ENCODE results near the gene UNC5A. TPM values are rescaled to one million over a fixed set of nuclear protein-coding genes. Genes with fewer than 3 reads are reported as not detected.
A peak's percentile ranks its signal among the peaks of the same experiment; 100 is the strongest.

Gene UNC5A
- total RNA-seq, 1 donor from 2014 or later: not detected

DNA sequence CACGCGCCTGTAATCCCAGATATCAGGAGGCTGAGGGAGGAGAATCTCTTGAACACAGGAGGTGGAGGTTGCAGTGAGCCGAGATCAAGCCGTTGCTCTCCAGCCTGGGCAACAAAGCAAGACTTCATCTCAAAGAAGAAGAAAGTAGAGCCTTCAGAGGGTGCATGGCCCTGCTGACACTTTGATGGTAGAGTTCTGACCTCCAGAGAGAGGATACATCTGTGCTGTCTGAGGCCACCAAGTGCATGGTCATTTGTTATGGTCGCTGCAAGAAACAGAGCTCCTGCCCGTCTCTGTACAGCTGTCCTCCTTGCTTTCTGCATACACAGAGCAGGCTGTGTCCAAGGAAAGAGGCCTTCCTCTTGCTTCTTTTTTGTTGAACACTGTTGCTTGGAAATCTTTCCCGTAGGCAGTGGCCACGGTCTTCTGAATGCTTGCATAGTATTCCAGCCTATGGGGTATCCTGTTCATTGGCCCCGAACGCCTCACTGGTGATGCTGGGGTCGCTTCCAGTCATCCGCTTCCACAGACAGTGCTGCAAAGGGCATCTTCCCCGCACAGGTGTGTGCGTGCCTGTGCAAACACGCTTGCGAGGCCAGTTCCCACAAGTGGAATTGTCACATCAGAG, 36.8 kb upstream of the UNC5A start:
- Mint-ChIP-seq H3K27ac (ENCODE audit: unreplicated experiment) (no peak overlapping the region), H3K36me3 (ENCODE audit: unreplicated experiment) (no peaks in the 10 kb centered on the region), H3K4me3 (ENCODE audit: unreplicated experiment) (no peak overlapping the region), H3K9me3 (ENCODE audit: unreplicated experiment) (no peaks in the 10 kb centered on the region), H3K4me1 (ENCODE audit: unreplicated experiment) (no peaks in the 10 kb centered on the region), H3K27me3 (ENCODE audit: unreplicated experiment) (peaks cover 34% of the 10 kb centered on the region)
- no peak for TF ChIP-seq CTCF (IDR thresholded peaks at IDR 0.05)
- DNase-seq (ENCODE audit: extremely low spot score, unreplicated experiment): peak; percentile 77

DNA sequence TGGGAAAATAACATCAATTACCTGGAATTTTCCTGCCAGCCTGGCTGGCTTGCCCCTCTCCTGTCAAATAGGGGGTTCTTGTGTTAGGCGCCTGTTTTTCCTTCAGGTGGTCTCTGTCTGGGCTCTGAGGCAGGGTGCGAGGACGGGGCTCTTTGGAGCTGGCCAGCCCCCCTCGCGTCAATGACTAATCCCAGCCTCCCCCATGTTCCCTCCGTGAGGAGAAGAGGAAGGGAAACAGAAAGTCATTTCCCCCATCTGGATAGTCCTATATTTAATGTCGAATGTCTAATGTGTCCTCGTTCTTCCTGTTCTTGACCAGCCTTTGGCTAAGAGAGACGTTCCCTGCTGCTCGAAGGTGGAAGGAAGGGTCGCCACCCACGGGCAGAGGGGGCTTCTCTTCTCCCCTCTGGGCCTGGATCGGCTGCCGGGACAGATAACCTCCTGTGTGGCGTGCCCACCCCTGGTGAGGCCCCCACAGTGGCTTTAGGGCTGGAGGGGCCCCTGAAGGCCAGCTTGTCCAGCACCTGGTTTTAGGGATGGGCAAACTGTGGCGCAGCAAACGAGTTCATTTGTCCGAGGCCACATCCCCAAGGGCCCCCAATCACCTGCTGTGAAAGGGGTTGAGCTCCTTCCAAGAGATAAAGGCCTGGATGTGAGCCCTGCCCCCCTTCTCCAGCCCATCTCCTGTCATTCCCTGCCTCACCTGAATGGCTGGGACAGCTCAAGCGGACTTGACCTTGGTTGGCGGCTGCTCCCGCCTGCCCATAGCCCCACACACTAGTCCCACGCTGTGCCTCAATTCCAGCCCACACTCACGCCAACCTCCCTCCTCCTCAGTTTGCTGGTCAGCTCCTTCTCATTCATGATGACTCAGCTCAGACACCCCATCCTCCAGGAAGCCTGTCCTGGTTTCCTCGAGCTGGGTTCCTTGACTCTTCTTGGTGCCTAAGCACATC, 35.9 kb upstream of the UNC5A start:
- peak; percentile 77 for DNase-seq (ENCODE audit: extremely low spot score, unreplicated experiment)
- no peak overlapping the region for H3K4me3 Mint-ChIP-seq (ENCODE audit: unreplicated experiment)

DNA sequence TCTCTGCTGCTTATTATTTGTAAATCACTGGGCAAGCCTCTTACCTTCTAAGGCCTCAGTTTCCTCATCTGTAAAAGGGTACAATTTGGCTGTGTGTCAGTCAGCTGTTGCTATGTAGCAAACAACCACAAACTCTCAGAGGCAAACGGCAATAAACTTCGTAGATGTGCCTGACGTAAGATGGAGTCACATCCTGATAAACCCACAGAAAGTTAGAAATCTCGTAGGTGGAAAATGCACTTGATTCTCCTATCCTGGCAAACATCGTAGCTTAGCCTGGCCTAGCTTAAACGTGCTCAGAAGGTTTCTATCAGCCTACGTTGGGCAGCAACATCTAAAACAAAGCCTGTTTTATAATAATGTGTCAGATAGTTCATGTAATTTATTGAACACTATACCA, 35.0 kb upstream of the UNC5A start:
- no peak overlapping the region for H3K4me3 Mint-ChIP-seq (ENCODE audit: unreplicated experiment)
- H3K36me3 Mint-ChIP-seq (ENCODE audit: unreplicated experiment): no peaks in the 10 kb centered on the region
- H3K4me1 Mint-ChIP-seq (ENCODE audit: unreplicated experiment): no peaks in the 10 kb centered on the region
- no peak overlapping the region for H3K27ac Mint-ChIP-seq (ENCODE audit: unreplicated experiment)
- TF ChIP-seq CTCF (IDR thresholded peaks at IDR 0.05): no peak
- DNase-seq (ENCODE audit: extremely low spot score, unreplicated experiment): no peak
- H3K9me3 Mint-ChIP-seq (ENCODE audit: unreplicated experiment): no peaks in the 10 kb centered on the region
- H3K27me3 Mint-ChIP-seq (ENCODE audit: unreplicated experiment): peaks cover 33% of the 10 kb centered on the region

More for the DNA sequence above, 35.9 kb upstream of the UNC5A start:
- Mint-ChIP-seq H3K4me1 (ENCODE audit: unreplicated experiment) (no peaks in the 10 kb centered on the region), H3K9me3 (ENCODE audit: unreplicated experiment) (no peaks in the 10 kb centered on the region), H3K27ac (ENCODE audit: unreplicated experiment) (no peak overlapping the region), H3K27me3 (ENCODE audit: unreplicated experiment) (peaks cover 33% of the 10 kb centered on the region), H3K36me3 (ENCODE audit: unreplicated experiment) (no peaks in the 10 kb centered on the region)
- TF ChIP-seq CTCF (IDR thresholded peaks at IDR 0.05): no peak

DNA sequence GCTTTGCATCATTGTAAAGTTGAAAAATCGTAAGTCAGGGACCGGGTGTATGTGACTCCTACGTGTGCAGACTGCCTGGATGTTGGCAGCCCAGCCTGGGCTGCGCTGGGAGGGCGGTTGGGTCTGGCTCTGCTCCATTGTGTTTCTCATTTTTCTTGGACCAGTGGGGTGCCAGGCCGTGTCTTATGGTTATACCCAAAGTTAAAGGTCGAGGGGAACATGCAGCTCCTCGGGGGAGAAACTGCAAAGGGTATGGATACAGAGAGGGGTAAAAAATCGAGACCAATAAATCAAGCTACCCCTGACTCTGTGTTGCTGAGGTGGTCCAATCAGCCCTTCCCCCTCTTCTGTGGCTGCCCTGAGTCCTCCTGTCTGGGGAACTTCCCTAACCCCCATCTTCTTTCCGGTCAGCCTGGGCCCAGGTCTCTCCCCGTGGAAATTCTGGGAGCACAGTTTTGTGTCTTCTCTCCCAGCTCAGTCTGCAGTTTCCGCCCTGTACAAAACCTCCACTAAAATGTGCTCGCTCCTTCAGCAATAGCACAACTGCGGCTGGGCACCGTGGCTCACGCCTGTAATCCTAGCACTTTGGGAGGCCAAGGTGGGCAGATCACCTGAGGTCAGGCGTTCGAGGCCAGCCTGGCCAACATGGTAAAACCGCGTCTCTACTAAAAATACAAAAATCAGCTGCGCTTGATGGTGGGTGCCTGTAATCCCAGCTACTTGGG, 34.1 kb upstream of the UNC5A start:
- no peaks in the 10 kb centered on the region for H3K4me1 Mint-ChIP-seq (ENCODE audit: unreplicated experiment)
- H3K9me3 Mint-ChIP-seq (ENCODE audit: unreplicated experiment): no peaks in the 10 kb centered on the region
- H3K36me3 Mint-ChIP-seq (ENCODE audit: unreplicated experiment): no peaks in the 10 kb centered on the region
- peak; percentile 71 for DNase-seq (ENCODE audit: extremely low spot score, unreplicated experiment)
- H3K27me3 Mint-ChIP-seq (ENCODE audit: unreplicated experiment): peaks cover 37% of the 10 kb centered on the region
- no peak for TF ChIP-seq CTCF (IDR thresholded peaks at IDR 0.05)
- no peak overlapping the region for H3K27ac Mint-ChIP-seq (ENCODE audit: unreplicated experiment)
- H3K4me3 Mint-ChIP-seq (ENCODE audit: unreplicated experiment): no peak overlapping the region

All from osteocyte (in vitro differentiated cells).